ENCODE data around the gene LRRC8A.
"Not testable (repeated sequence)": the region's sequence is repeated elsewhere in the genome, so short reads cannot be mapped to it uniquely, and the experiment has no call there.

LRRC8A gene

GRCh38 chr9:128921881-128922763 lies 40.2 kb downstream of the LRRC8A start:
- peak; percentile 90 for DNase-seq (ENCODE audit: low spot score)

GRCh38 chr9:128923493-128923883 lies 41.6 kb downstream of the LRRC8A start:
- no peak for DNase-seq (ENCODE audit: low spot score)

- peak; percentile 73 for DNase-seq (ENCODE audit: low spot score)
Measured at GRCh38 chr9:128927731-128928411, 45.9 kb downstream of the LRRC8A start.

- DNase-seq (ENCODE audit: low spot score), result no peak
Measured at GRCh38 chr9:128928624-128929023, 46.7 kb downstream of the LRRC8A start.

GRCh38 chr9:128929560-128929959 lies 47.6 kb downstream of the LRRC8A start:
- no peak for DNase-seq (ENCODE audit: low spot score)

- no peak for DNase-seq (ENCODE audit: low spot score)
Measured at GRCh38 chr9:128933731-128934130, 51.8 kb downstream of the LRRC8A start.

- no peak for DNase-seq (ENCODE audit: low spot score)
Measured at GRCh38 chr9:128936171-128936865, 54.4 kb downstream of the LRRC8A start.

GRCh38 chr9:128937310-128938165 lies 55.6 kb downstream of the LRRC8A start:
- no peak for DNase-seq (ENCODE audit: low spot score)

GRCh38 chr9:128940271-128940921 lies 58.5 kb downstream of the LRRC8A start:
- DNase-seq (ENCODE audit: low spot score), result no peak

- DNase-seq (ENCODE audit: low spot score), result no peak
Measured at GRCh38 chr9:128940946-128941755, 59.2 kb downstream of the LRRC8A start.

- no peak for DNase-seq (ENCODE audit: low spot score)
Measured at GRCh38 chr9:128943832-128944620, 62.1 kb downstream of the LRRC8A start.

- DNase-seq (ENCODE audit: low spot score), result not testable (repeated sequence)
Measured at GRCh38 chr9:128944966-128945365, 63.0 kb downstream of the LRRC8A start.

GRCh38 chr9:128945798-128946501 lies 64.0 kb downstream of the LRRC8A start:
- no peak for DNase-seq (ENCODE audit: low spot score)

- DNase-seq (ENCODE audit: low spot score), result no peak
Measured at GRCh38 chr9:128946571-128947276, 64.8 kb downstream of the LRRC8A start.

GRCh38 chr9:128947277-128947526 lies 65.3 kb downstream of the LRRC8A start:
- no peak for DNase-seq (ENCODE audit: low spot score)

GRCh38 chr9:128947527-128948301 lies 65.8 kb downstream of the LRRC8A start, which contains the start of the genes DOLK and NUP188:
DOLK (minus strand) TSS chr9:128947603; CDS start chr9:128947303, 300 bp downstream.
NUP188 (plus strand) TSS chr9:128947699; CDS start chr9:128947720, 21 bp downstream.
- DNase-seq (ENCODE audit: low spot score), result peak; percentile 100

- DNase-seq (ENCODE audit: low spot score), result not testable (repeated sequence)
Measured at GRCh38 chr9:128961403-128961802, 79.5 kb downstream of the LRRC8A start.

All from GM03348 (cell line).